Activated T-helper 2 cell treated with anti-CD3 and anti-CD28 coated beads, Interferon-gamma antibody, Interleukin-2, Interleukin-4, amounts not matched to agents 10 μg/mL and 5 μg/mL and 100 μg/mL, durations not matched to agents 14 hours and 24 hours and 36 hours (primary cell): ENCODE measurements around the gene CSHL1. TPM values are rescaled to one million over a fixed set of nuclear protein-coding genes. Genes with fewer than 3 reads are reported as not detected.
A peak's percentile ranks its signal among the peaks of the same experiment; 100 is the strongest.

Experiments
- DNase-seq: peaks from one replicate; pipeline ENCODE4 v3.0.0; 2021; ENCODE audit warnings: low spot score
- H3K27ac Mint-ChIP-seq: one replicate; pipeline ENCODE4 v1.8.0; 2021; ENCODE audit warnings: mixed read lengths
- H3K27me3 Mint-ChIP-seq: one replicate; pipeline ENCODE4 v1.8.0; 2021; ENCODE audit warnings: low read depth, mixed read lengths
- H3K36me3 Mint-ChIP-seq: one replicate; pipeline ENCODE4 v1.8.0; 2021; ENCODE audit warnings: low read depth, mixed read lengths
- H3K4me1 Mint-ChIP-seq: one replicate; pipeline ENCODE4 v1.8.0; 2021; ENCODE audit warnings: low read depth, mixed read lengths
- H3K4me3 Mint-ChIP-seq: one replicate; pipeline ENCODE4 v1.8.0; 2021; ENCODE audit warnings: low read depth, mild to moderate bottlenecking, moderate library complexity, mixed read lengths
- H3K9me3 Mint-ChIP-seq: one replicate; pipeline ENCODE4 v1.8.0; 2021; ENCODE audit warnings: mixed read lengths
- intact Hi-C: fragments of 100-400 bp; cut with micrococcal nuclease; formaldehyde crosslinking; loops from one replicate; pipeline ENCODE4 v1.15.1; 2023
- total RNA-seq: library from RNA; stranded (reverse); gene quantifications from 2 replicates; pipeline ENCODE4 v1.2.3, GENCODE V29; 2022

The CSHL1 gene
- total RNA-seq, 1 donor from 2014 or later: not detected

- Mint-ChIP-seq H3K27ac (no peak overlapping the region), H3K4me3 (no peak overlapping the region), H3K36me3 (peaks cover under 1% of the 10 kb centered on the region), H3K9me3 (no peaks in the 10 kb centered on the region), H3K27me3 (peaks cover 4% of the 10 kb centered on the region), H3K4me1 (peaks cover 20% of the 10 kb centered on the region)
- DNase-seq: no peak
- intact Hi-C loops: no loop called here
Observed at GRCh38 chr17:63934183-63935112, 23.4 kb upstream of the CSHL1 start.

- intact Hi-C loops: no loop called here
- no peak for DNase-seq
- no peak overlapping the region for H3K4me3 Mint-ChIP-seq
- H3K9me3 Mint-ChIP-seq: no peaks in the 10 kb centered on the region
- peaks cover 3% of the 10 kb centered on the region for H3K36me3 Mint-ChIP-seq
- H3K27me3 Mint-ChIP-seq: peaks cover 4% of the 10 kb centered on the region
- no peak overlapping the region for H3K27ac Mint-ChIP-seq
- H3K4me1 Mint-ChIP-seq: peaks cover 13% of the 10 kb centered on the region
Observed at GRCh38 chr17:63933598-63933997, 22.5 kb upstream of the CSHL1 start.

DNA sequence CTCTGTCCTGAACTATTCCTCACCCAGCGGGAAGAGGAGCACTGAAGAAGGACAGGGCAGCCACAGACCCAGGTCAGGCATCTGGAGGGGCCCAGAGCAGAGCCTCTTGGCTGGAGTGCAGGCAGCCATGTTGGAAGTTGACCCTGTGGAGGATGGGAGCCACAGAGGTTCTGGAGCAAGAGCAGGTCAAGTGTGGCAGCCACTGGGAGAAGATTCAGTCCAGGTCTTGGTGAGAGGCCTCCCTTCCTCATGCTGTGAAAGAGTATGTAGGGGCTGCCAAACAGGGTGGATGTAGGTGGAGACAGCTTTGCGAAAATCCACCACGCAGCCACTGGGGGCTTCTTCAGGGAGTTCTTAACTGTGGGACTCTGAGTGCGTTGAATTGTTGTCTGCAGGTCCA, 21.7 kb upstream of the CSHL1 start:
- Mint-ChIP-seq H3K36me3 (peaks cover 3% of the 10 kb centered on the region), H3K27ac (no peak overlapping the region), H3K4me3 (peak overlapping the region; percentile 91), H3K4me1 (peaks cover 12% of the 10 kb centered on the region), H3K9me3 (no peaks in the 10 kb centered on the region), H3K27me3 (peaks cover 4% of the 10 kb centered on the region)
- DNase-seq: no peak
- intact Hi-C loops: no loop called here

- H3K4me3 Mint-ChIP-seq: peak within 1 kb of the TSS; percentile 91
- no peaks in the 10 kb centered on the region for H3K9me3 Mint-ChIP-seq
- H3K4me1 Mint-ChIP-seq: peaks cover 12% of the 10 kb centered on the region
- peaks cover 3% of the 10 kb centered on the region for H3K27me3 Mint-ChIP-seq
- H3K36me3 Mint-ChIP-seq: peaks cover 3% of the 10 kb centered on the region
- peak within 1 kb of the TSS; percentile 87 for H3K27ac Mint-ChIP-seq
- peak; percentile 23 for DNase-seq
- intact Hi-C loops: no loop called here
Observed at GRCh38 chr17:63931981-63932561, 21.0 kb upstream of the CSHL1 start, which contains the start of gene CD79B. TSS of gene CD79B (minus strand) at chr17:63932331. CDS start at chr17:63932261, 70 bp downstream.

DNA sequence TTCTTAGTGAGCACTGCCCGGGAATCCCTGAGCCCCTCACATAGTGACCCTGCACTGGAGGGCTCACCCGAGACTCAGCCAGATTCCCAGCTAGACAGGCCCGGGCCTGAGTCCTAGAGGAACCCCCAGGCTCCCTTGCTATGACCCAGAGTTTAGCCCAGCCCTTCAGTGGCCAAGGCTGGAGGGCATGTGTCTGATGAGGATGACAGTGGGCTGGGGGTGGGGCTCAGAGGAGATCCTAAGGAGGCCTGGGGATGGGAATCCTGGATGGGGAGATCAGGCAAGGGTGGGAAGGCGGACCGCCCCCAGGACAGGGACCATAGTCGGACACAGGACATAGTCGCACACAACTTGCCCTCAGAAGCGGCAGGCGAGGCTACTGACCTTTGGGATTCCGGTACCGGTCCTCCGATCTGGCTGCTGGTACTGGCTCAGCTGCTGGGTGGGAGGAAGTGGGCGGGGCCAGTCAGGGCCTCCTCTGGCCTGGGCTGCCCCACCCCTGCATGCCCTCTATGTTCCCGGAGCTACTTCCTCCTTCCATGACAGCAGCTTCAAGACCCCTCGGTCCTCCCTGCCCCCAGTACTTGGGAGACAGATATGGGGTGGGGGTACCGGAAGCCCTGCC, 20.0 kb upstream of the CSHL1 start:
- peaks cover under 1% of the 10 kb centered on the region for H3K27me3 Mint-ChIP-seq
- peak overlapping the region; percentile 91 for H3K4me3 Mint-ChIP-seq
- DNase-seq: peak; percentile 44
- H3K36me3 Mint-ChIP-seq: peaks cover 3% of the 10 kb centered on the region
- intact Hi-C loops: no loop called here
- peak overlapping the region; percentile 87 for H3K27ac Mint-ChIP-seq
- H3K9me3 Mint-ChIP-seq: no peaks in the 10 kb centered on the region
- peaks cover 12% of the 10 kb centered on the region for H3K4me1 Mint-ChIP-seq

GRCh38 chr17:63929860-63930766, 19.1 kb upstream of the CSHL1 start:
- H3K27ac Mint-ChIP-seq: no peak overlapping the region
- no peaks in the 10 kb centered on the region for H3K9me3 Mint-ChIP-seq
- DNase-seq: no peak
- intact Hi-C loops: no loop called here
- H3K4me1 Mint-ChIP-seq: peaks cover 12% of the 10 kb centered on the region
- peaks cover 3% of the 10 kb centered on the region for H3K36me3 Mint-ChIP-seq
- H3K27me3 Mint-ChIP-seq: no peaks in the 10 kb centered on the region
- H3K4me3 Mint-ChIP-seq: no peak overlapping the region

DNA sequence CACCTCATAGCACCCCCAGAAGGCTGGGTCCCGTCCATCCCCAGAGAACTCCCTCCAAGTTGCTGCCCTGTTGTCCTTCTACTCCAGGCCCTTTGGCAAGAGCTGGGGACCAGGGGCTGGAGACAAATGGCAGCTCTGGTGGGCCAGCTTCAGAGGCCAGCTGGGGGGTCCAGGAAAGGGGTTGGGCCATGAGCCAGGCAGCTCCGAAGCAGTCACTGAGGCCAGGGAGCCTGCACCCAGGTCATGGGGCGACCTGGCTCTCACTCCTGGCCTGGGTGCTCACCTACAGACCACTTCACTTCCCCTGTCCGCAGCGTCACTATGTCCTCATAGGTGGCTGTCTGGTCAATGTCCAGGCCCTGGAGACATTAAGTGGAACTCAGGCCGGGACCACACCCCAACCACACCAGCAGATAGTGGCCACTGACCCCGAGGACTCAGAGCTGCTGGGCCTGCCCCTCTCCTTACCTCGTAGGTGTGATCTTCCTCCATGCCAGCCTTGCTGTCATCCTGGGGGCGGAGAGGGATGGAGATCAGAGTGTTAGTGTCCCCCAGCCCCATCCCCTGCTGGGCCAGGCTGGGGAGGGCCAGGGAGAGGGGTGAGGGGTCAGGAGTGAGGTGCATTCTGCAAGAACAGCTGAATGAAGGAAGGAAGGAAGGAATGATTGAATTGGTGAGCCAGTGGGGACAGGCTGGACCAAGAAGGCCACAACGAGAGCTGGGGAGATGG, 18.1 kb upstream of the CSHL1 start:
- Mint-ChIP-seq H3K4me3 (no peak overlapping the region), H3K9me3 (no peaks in the 10 kb centered on the region), H3K36me3 (peaks cover 3% of the 10 kb centered on the region), H3K27me3 (no peaks in the 10 kb centered on the region), H3K27ac (no peak overlapping the region), H3K4me1 (peaks cover 12% of the 10 kb centered on the region)
- intact Hi-C loops: no loop called here
- no peak for DNase-seq

GRCh38 chr17:63928172-63928666, 17.2 kb upstream of the CSHL1 start:
- H3K4me3 Mint-ChIP-seq: no peak overlapping the region
- peaks cover 3% of the 10 kb centered on the region for H3K36me3 Mint-ChIP-seq
- H3K9me3 Mint-ChIP-seq: no peaks in the 10 kb centered on the region
- no peak for DNase-seq
- intact Hi-C loops: no loop called here
- H3K4me1 Mint-ChIP-seq: peaks cover 12% of the 10 kb centered on the region
- H3K27me3 Mint-ChIP-seq: no peaks in the 10 kb centered on the region
- no peak overlapping the region for H3K27ac Mint-ChIP-seq

- Mint-ChIP-seq H3K4me1 (peaks cover 11% of the 10 kb centered on the region), H3K9me3 (no peaks in the 10 kb centered on the region), H3K4me3 (no peak overlapping the region), H3K27me3 (no peaks in the 10 kb centered on the region), H3K27ac (no peak overlapping the region), H3K36me3 (peaks cover 3% of the 10 kb centered on the region)
- intact Hi-C loops: no loop called here
- no peak for DNase-seq
Observed at GRCh38 chr17:63927464-63928171, 16.6 kb upstream of the CSHL1 start.

DNA sequence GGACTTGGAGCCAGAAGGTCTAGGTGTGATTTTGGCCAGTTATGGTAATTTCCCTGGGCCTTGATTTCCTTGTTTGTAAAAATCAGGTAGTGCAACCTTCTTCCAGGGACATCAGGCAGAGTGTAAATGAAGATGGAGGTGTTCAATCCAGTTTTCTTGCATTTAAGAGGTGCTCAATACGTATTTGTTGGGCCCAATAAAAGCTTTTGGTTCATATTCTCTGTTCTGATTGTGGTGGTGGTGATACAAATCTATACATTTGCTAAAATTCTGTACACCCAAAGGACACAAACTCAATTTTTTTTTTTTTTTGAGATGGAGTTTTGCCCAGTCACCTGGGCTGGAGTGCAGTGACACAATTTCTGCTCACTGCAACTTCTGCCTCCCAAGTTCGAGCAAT, 15.1 kb upstream of the CSHL1 start:
- H3K4me1 Mint-ChIP-seq: peaks cover 5% of the 10 kb centered on the region
- H3K4me3 Mint-ChIP-seq: no peak overlapping the region
- no peaks in the 10 kb centered on the region for H3K27me3 Mint-ChIP-seq
- H3K36me3 Mint-ChIP-seq: peaks cover 3% of the 10 kb centered on the region
- intact Hi-C loops: no loop called here
- no peak for DNase-seq
- H3K9me3 Mint-ChIP-seq: no peaks in the 10 kb centered on the region
- no peak overlapping the region for H3K27ac Mint-ChIP-seq

- intact Hi-C loops: no loop called here
- Mint-ChIP-seq H3K27ac (no peak overlapping the region), H3K27me3 (no peaks in the 10 kb centered on the region), H3K9me3 (no peaks in the 10 kb centered on the region), H3K4me1 (peaks cover under 1% of the 10 kb centered on the region), H3K36me3 (peaks cover 3% of the 10 kb centered on the region), H3K4me3 (no peak overlapping the region)
- DNase-seq: no peak
Observed at GRCh38 chr17:63925615-63926014, 14.6 kb upstream of the CSHL1 start.
